ENCODE measurements around the gene VPS16. TPM values are rescaled to one million over a fixed set of nuclear protein-coding genes. Genes with fewer than 3 reads are reported as not detected.
A peak's percentile ranks its signal among the peaks of the same experiment; 100 is the strongest.

Gene VPS16
- total RNA-seq, 1 experiment from 2014 or later = 40.5 TPM

GRCh38 chr20:2873747-2874041 is 33.1 kb downstream of the VPS16 start:
- H3K27ac ChIP-seq = peak overlapping the region; percentile 27
- H3K4me3 ChIP-seq = peak overlapping the region; percentile 92
- no peaks in the 10 kb centered on the region for H3K9me3 ChIP-seq (replicated peaks)
- H3K4me1 ChIP-seq (replicated peaks) = peaks cover 29% of the 10 kb centered on the region
- H3K27me3 ChIP-seq (replicated peaks) = no peaks in the 10 kb centered on the region
- H3K36me3 ChIP-seq = peaks cover 12% of the 10 kb centered on the region
- DNase-seq (ENCODE audit: low read depth in 1 of 2, low spot score in 2 of 2) = peak; percentile 27 to 68

DNA sequence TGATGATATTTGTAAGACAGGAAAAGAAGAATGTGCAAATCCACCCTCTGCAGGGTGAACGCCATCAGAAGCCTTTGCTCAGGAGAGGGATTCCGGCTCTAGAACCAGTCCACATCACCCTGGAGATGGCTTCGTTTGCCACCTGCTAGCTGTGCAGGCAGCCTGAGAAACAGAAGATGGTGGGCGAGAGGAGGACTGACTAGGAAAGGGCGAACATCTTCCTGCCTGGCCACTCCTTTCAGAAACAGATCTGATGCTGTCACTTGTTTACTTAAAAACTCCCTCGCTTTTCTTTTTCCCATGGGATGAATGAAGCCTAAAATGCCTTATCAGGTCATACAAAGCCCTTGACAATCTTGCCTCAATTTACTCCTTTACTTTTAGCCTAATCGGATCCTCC is 33.9 kb downstream of the VPS16 start:
- peak in 1 of 2 experiments; percentile 15 for DNase-seq (ENCODE audit: low read depth in 1 of 2, low spot score in 2 of 2)
- no peaks in the 10 kb centered on the region for H3K9me3 ChIP-seq (replicated peaks)

GRCh38 chr20:2875690-2876203 is 35.2 kb downstream of the VPS16 start:
- no peaks in the 10 kb centered on the region for H3K9me3 ChIP-seq (replicated peaks)

More for the DNA sequence above, 33.9 kb downstream of the VPS16 start:
- peaks cover 12% of the 10 kb centered on the region for H3K36me3 ChIP-seq
- H3K4me3 ChIP-seq = peak overlapping the region; percentile 92
- no peaks in the 10 kb centered on the region for H3K27me3 ChIP-seq (replicated peaks)
- peaks cover 29% of the 10 kb centered on the region for H3K4me1 ChIP-seq (replicated peaks)
- no peak overlapping the region for H3K27ac ChIP-seq

GRCh38 chr20:2878515-2878914 is 38.0 kb downstream of the VPS16 start:
- no peak overlapping the region for H3K4me3 ChIP-seq
- peaks cover 10% of the 10 kb centered on the region for H3K36me3 ChIP-seq
- DNase-seq (ENCODE audit: low read depth in 1 of 2, low spot score in 2 of 2) = no peak
- peaks cover 4% of the 10 kb centered on the region; the same call in 1 of the 2 replicates for H3K4me1 ChIP-seq (replicated peaks)
- no peaks in the 10 kb centered on the region for H3K27me3 ChIP-seq (replicated peaks)
- no peak overlapping the region for H3K27ac ChIP-seq
- H3K9me3 ChIP-seq (replicated peaks) = no peaks in the 10 kb centered on the region

More at GRCh38 chr20:2875690-2876203, 35.2 kb downstream of the VPS16 start:
- no peak for DNase-seq (ENCODE audit: low read depth in 1 of 2, low spot score in 2 of 2)
- Histone ChIP-seq H3K4me1 (replicated peaks) (peaks cover 20% of the 10 kb centered on the region), H3K36me3 (peaks cover 12% of the 10 kb centered on the region), H3K27me3 (replicated peaks) (no peaks in the 10 kb centered on the region), H3K4me3 (no peak overlapping the region), H3K27ac (no peak overlapping the region)

GRCh38 chr20:2879146-2879545 is 38.6 kb downstream of the VPS16 start:
- H3K4me1 ChIP-seq (replicated peaks) = peaks cover 4% of the 10 kb centered on the region; the same call in 1 of the 2 replicates
- H3K36me3 ChIP-seq = peaks cover 7% of the 10 kb centered on the region
- no peak overlapping the region for H3K27ac ChIP-seq
- no peaks in the 10 kb centered on the region for H3K9me3 ChIP-seq (replicated peaks)
- DNase-seq (ENCODE audit: low read depth in 1 of 2, low spot score in 2 of 2) = no peak
- no peak overlapping the region for H3K4me3 ChIP-seq
- no peaks in the 10 kb centered on the region for H3K27me3 ChIP-seq (replicated peaks)

DNA sequence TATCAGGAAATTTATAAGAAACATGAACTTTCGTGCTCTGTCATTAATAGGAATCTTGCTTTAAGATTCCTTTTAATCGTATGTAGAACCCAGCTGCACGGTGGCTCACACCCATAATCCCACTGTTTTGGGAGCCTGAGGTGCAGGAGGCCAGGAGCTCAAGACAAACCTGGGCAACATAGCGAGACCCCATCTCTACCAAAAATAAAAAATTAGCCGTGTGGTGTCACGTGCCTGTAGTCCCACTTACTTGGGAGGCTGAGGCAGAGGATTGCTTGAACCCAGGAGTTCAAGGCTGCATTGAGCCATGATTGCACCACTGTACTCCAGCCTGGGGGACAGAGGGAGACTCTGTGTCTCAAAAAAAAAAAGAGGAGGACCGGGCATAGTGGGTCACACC is 40.1 kb downstream of the VPS16 start:
- no peaks in the 10 kb centered on the region for H3K27me3 ChIP-seq (replicated peaks)
- no peak overlapping the region for H3K27ac ChIP-seq

DNA sequence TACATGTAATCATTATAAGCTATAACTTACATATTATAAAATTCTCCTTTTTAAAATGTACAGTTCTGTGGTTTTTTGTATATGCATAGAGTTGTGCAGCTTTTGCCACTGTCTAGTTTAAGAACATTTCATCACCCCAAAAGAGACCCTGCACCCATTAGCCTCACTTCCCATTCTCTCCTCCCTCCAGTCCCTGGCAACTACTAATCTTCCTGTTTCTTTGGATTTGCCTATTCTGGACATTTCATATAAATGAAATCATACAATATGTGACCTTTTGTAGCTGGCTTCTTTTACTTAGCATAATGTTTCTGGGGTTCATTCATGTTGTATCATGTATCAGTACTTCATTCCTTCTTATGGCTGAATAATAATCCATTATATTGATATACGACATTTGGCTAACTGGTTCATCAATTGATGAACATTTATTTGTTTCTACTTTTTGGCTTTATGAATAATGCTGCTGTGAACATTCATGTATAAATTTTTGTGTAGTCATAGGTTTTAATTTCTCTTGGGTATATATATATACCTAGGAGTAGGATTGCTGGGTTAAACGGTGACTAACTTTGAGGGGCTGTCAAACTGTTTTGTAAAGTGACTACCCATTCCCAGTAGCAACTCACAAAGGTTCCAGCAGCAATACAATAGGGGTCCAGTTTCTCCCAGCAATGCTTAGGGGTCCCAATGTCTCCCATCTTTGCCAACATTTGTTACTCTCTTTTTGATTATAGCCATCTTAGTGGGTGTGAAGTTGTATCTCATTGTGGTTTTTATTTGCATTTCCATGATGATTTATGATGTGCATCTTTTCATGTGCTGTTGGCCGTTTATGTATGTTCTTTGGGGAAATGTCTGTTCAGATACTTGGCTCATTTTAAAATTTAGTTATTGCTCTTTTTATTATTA is 43.4 kb downstream of the VPS16 start:
- Histone ChIP-seq H3K4me1 (replicated peaks) (no peaks in the 10 kb centered on the region), H3K36me3 (no peaks in the 10 kb centered on the region), H3K27me3 (replicated peaks) (no peaks in the 10 kb centered on the region), H3K9me3 (replicated peaks) (no peaks in the 10 kb centered on the region), H3K27ac (no peak overlapping the region), H3K4me3 (no peak overlapping the region)
- DNase-seq (ENCODE audit: low read depth in 1 of 2, low spot score in 2 of 2) = no peak

More for the DNA sequence above, 40.1 kb downstream of the VPS16 start:
- Histone ChIP-seq H3K4me1 (replicated peaks) (no peaks in the 10 kb centered on the region), H3K36me3 (peaks cover 7% of the 10 kb centered on the region), H3K9me3 (replicated peaks) (no peaks in the 10 kb centered on the region), H3K4me3 (no peak overlapping the region)
- no peak for DNase-seq (ENCODE audit: low read depth in 1 of 2, low spot score in 2 of 2)

DNA sequence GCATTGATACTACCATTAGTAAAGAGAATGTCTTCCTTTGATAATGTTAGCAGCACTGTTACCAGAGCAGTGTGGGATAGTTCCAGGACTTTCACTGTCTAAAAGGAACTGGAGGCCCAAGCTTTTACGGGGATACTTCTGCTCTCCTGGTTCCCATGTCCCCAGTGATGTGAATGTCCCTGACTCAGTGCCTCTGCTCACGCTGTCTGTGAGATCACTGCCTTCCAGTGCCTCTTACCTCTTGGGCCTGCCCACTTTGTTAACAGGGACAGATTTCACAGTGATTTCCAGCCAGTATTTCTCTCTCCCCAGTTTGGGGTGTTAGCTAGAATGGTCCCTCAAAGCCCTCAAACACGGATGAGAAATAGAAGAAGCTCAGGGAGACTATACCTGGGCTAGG is 47.2 kb downstream of the VPS16 start:
- no peak overlapping the region for H3K4me3 ChIP-seq
- peaks cover 7% of the 10 kb centered on the region; the same call in 1 of the 2 replicates for H3K36me3 ChIP-seq
- no peaks in the 10 kb centered on the region for H3K9me3 ChIP-seq (replicated peaks)
- no peak for DNase-seq (ENCODE audit: low read depth in 1 of 2, low spot score in 2 of 2)
- no peaks in the 10 kb centered on the region for H3K27me3 ChIP-seq (replicated peaks)
- no peak overlapping the region for H3K27ac ChIP-seq
- peaks cover 9% of the 10 kb centered on the region; the same call in 1 of the 2 replicates for H3K4me1 ChIP-seq (replicated peaks)

GRCh38 chr20:2888224-2888955 is 47.8 kb downstream of the VPS16 start:
- DNase-seq (ENCODE audit: low read depth in 1 of 2, low spot score in 2 of 2) = no peak
- Histone ChIP-seq H3K4me3 (no peak overlapping the region), H3K27me3 (replicated peaks) (no peaks in the 10 kb centered on the region), H3K9me3 (replicated peaks) (no peaks in the 10 kb centered on the region), H3K36me3 (peaks cover 8% of the 10 kb centered on the region; the same call in 1 of the 2 replicates), H3K27ac (no peak overlapping the region), H3K4me1 (replicated peaks) (peaks cover 9% of the 10 kb centered on the region; the same call in 1 of the 2 replicates)

GRCh38 chr20:2889209-2889608 is 48.7 kb downstream of the VPS16 start:
- Histone ChIP-seq H3K4me1 (replicated peaks) (peaks cover 9% of the 10 kb centered on the region; the same call in 1 of the 2 replicates), H3K4me3 (no peak overlapping the region), H3K9me3 (replicated peaks) (no peaks in the 10 kb centered on the region; the same call in 1 of the 2 replicates), H3K27ac (no peak overlapping the region), H3K36me3 (peaks cover 8% of the 10 kb centered on the region; the same call in 1 of the 2 replicates), H3K27me3 (replicated peaks) (no peaks in the 10 kb centered on the region)
- DNase-seq (ENCODE audit: low read depth in 1 of 2, low spot score in 2 of 2) = no peak

GRCh38 chr20:2889797-2890196 is 49.3 kb downstream of the VPS16 start:
- no peaks in the 10 kb centered on the region for H3K27me3 ChIP-seq (replicated peaks)
- no peak for DNase-seq (ENCODE audit: low read depth in 1 of 2, low spot score in 2 of 2)
- H3K27ac ChIP-seq = no peak overlapping the region
- peaks cover 9% of the 10 kb centered on the region; the same call in 1 of the 2 replicates for H3K4me1 ChIP-seq (replicated peaks)
- no peak overlapping the region for H3K4me3 ChIP-seq
- H3K36me3 ChIP-seq = peaks cover 8% of the 10 kb centered on the region; the same call in 1 of the 2 replicates
- H3K9me3 ChIP-seq (replicated peaks) = no peaks in the 10 kb centered on the region; the same call in 1 of the 2 replicates

DNA sequence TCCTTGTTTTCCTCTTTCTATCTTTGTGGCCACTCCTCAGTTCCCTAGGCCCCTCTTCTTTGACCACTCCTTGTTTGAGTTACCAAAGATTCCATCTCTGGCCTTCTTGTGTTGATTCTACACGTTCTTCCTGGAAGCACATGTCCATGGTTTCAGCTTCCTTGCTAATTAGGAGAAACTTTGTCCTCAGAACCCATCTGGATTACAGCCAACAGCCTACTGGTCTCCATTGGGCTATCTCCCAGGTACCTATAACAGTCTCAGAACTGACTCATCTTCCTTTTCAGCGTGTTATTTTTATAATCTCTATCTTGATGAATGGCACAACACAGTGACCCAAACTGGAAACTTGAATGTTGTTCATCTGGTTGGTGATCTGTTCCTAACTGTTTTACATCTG is 50.2 kb downstream of the VPS16 start:
- Histone ChIP-seq H3K9me3 (replicated peaks) (no peaks in the 10 kb centered on the region; the same call in 1 of the 2 replicates), H3K36me3 (peaks cover 8% of the 10 kb centered on the region; the same call in 1 of the 2 replicates), H3K27ac (no peak overlapping the region), H3K4me1 (replicated peaks) (peaks cover 9% of the 10 kb centered on the region; the same call in 1 of the 2 replicates), H3K4me3 (no peak overlapping the region), H3K27me3 (replicated peaks) (no peaks in the 10 kb centered on the region)
- DNase-seq (ENCODE audit: low read depth in 1 of 2, low spot score in 2 of 2) = no peak

GRCh38 chr20:2891343-2891742 is 50.8 kb downstream of the VPS16 start:
- peaks cover 9% of the 10 kb centered on the region; the same call in 1 of the 2 replicates for H3K4me1 ChIP-seq (replicated peaks)
- no peaks in the 10 kb centered on the region; the same call in 1 of the 2 replicates for H3K9me3 ChIP-seq (replicated peaks)
- no peak for DNase-seq (ENCODE audit: low read depth in 1 of 2, low spot score in 2 of 2)
- no peak overlapping the region for H3K4me3 ChIP-seq
- peaks cover 8% of the 10 kb centered on the region; the same call in 1 of the 2 replicates for H3K36me3 ChIP-seq
- H3K27me3 ChIP-seq (replicated peaks) = no peaks in the 10 kb centered on the region
- H3K27ac ChIP-seq = no peak overlapping the region

Measured in SJSA1 (cell line).